COLO668 (cell line): ENCODE data around the gene NR5A1.

Experiments
- DNase-seq: peaks from one replicate; lab custom pipeline; 2025; ENCODE audit not compliant: unreplicated experiment; lab: John Stamatoyannopoulos, UW

The NR5A1 gene

DNA sequence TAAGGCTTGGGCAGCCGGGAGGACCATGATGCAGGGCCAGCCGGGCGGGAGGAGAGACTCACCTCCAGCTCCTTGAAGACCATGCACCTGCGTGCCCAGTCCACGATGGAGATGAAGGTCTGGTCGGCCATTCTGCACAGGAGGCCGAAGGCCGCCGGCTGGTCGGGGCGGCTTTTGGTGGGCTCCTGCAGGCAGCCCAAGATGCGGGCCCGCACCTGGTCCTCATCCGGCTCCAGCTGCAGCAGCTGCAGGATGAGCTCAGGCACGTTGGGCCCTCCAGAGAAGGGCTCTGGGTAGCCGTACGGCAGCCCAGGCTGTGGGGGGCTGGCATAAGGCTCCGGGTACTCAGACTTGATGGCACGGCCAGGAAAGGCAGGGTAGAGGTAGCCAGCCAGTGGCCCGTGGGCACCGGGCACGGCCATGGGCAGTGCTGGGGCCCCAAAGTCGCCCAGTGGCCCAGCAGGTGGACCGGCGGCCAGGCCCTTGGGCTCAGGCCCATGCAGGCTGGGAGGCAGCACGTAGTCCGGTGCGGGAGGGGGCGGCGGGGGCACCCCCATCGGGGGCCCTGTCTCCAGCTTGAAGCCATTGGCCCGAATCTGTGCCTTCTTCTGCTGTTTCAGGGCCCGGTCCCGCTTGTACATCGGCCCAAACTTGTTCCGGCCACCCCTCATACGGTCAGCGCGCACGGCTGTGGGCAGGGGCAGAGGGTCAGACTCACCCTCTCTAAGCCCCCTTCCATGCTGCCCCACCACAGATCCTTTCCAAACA is 7.0 kb downstream of the NR5A1 start:
- DNase-seq: no peak

GRCh38 chr9:124499216-124499615 is 8.0 kb downstream of the NR5A1 start:
- no peak for DNase-seq

DNA sequence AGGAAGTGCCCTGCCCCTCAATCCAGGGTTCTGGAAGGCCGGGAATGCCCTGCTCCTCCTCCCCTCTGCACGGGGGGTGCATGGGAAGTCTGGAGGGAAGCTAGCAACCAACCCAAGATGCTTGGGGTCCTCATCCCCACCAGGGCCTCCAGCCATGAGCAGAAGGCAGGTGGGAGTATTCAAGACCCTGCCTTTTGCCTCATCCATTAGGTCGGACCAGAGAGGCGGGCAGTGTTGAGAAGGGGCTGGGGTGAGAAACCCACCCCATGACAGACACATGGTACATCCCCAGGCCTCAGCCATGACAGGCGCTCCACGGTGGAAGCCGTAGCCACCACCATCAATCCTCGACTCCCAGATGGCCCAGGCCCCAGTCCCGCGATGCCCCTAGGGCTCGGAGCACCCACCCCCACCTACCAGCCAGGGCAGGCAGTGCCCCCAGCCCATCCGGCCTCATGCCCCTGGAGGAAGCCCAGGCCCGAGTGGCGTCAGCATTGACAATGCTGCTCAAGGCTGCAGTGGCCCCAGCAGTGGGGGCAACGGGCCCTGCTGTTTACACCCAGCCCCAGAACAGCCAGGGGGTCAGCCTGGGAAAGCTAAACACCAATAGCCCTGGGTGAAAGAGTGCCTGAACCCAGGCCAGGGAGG is 8.6 kb downstream of the NR5A1 start:
- DNase-seq: no peak

- DNase-seq: no peak
Observed at GRCh38 chr9:124498040-124498439, 9.2 kb downstream of the NR5A1 start.

- DNase-seq: no peak
Observed at GRCh38 chr9:124497441-124497840, 9.8 kb downstream of the NR5A1 start.

- DNase-seq: no peak
Observed at GRCh38 chr9:124496463-124496862, 10.7 kb downstream of the NR5A1 start.

DNA sequence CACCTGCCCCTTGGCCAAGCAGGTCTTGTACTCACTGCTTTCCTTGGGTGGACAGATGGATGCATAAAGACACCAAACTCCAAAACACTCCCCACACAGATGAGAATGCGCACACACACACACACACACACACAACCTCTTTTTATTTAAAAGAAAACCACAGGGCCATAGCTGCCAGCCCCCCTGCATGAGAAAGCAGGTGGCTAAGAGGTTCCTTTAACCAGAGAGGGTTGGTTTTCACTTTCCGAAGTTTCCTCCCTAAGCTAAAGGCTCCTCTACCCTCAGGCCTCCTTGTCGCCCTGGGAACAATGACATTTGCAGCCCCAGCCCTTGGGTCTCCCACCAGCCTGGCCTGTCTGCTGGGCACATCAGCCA is 11.1 kb downstream of the NR5A1 start:
- DNase-seq: no peak

GRCh38 chr9:124495126-124496074 is 11.8 kb downstream of the NR5A1 start:
- DNase-seq: no peak

- DNase-seq: no peak
Observed at GRCh38 chr9:124493794-124494479, 13.3 kb downstream of the NR5A1 start.

GRCh38 chr9:124493218-124493617 is 14.0 kb downstream of the NR5A1 start:
- DNase-seq: no peak

DNA sequence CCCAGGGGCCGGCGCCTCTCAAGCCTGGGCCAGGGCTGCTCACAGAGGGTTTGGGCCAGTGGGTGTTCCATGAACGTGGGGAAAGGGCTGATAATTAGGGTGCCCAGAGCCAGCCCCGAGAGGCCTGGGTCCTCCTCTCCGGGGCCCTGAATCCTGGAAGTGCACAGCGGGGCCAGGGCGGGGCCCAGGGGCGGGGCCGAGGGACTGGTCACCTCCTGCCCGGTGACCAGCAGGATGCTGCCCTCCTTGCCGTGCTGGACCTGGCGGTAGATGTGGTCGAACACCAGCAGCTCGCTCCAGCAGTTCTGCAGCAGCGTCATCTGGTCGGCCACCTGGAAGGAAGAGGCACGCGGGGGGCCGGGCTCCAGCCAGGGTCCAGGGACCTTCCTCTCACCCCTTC is 14.4 kb downstream of the NR5A1 start:
- no peak for DNase-seq

DNA sequence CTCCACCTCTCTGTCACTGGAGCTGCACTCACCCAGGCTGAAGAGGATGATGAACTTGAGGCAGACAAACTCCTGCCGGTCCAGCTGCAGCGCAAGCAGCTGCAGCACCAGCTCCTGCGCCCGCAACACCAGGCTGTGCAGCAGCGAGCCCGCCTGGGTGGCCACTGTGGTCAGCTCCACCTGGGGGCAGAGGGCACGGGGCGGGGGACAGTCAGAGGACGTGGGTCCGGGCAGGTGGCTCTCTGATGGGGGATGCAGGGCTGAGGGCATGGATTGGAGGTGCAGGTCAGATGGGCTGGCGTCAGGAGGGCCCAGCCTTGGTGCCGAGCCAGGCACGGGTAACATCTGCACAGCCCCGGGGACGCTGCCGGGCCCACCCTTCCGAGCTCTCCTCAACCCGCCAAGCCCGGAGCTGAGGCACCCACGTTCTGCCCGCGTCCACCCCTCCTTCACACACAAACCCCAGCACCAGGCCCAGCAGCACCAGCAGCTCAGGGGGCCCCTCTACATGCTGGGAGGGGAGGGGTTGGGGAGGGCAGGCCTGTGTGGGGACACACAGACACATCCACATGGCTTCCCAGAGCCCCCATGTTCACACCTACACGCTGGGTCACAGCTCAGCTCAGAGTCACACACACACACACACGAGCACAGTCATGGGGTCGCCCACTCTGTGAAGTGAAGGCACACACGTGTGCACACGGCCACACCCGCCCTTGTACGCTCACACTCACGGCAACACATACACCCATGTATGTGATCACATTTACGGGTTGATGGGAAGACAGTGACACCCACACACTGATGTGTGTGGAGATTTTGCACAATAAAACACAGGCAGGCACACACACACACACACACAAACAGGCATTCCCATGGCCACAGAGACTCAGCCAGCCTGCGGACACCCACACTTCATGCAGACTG is 15.9 kb downstream of the NR5A1 start:
- no peak for DNase-seq

GRCh38 chr9:124490004-124490403 is 17.2 kb downstream of the NR5A1 start:
- DNase-seq: no peak

DNA sequence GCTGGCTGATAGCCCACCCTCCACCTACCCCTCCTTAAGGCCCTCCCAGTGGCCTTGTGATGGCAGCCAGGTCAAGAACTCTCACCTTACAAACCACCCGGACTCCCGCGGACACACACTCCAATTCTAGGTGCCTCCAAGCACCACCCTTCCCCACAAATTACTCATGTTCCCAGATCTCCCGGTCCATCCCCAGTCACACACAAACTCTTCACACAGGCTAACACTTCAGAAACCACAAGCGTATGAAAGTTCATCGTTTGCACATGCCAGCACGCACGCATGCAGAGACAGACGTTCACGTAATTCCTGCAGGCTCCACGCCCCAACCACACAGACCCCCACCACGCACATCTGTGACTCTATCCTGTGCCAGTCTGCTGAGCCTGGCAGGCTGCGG is 18.0 kb downstream of the NR5A1 start:
- no peak for DNase-seq

DNA sequence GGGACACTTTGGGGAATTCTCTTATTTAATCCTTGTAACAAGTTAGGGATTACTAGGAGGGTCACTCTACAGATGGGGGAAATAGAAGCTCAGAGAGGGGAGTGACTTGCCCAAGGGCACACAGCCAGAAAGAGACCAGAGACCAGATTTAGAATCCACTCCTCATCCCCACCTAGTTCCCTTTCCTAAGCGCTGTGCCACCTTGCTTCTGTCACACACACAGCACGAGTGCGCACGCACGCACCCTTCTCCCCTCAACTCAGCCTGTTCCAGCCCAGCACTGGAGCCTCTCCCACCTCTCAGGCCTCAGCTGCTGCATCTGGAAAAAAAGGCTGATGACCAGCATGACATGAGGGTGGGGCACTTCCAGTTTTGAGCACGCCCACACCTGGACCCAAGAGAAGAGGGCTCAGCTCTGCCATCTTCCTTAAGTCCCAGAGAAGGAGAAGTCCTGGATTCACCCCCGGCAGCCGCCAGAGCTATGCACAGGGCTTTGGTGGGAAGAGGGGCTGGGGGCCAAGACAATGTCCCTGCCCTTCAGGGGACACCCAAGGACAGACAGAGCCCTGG is 18.5 kb downstream of the NR5A1 start:
- DNase-seq: no peak

- DNase-seq: no peak
Observed at GRCh38 chr9:124487260-124488182, 19.7 kb downstream of the NR5A1 start.

- no peak for DNase-seq
Observed at GRCh38 chr9:124486778-124487259, 20.4 kb downstream of the NR5A1 start.

DNA sequence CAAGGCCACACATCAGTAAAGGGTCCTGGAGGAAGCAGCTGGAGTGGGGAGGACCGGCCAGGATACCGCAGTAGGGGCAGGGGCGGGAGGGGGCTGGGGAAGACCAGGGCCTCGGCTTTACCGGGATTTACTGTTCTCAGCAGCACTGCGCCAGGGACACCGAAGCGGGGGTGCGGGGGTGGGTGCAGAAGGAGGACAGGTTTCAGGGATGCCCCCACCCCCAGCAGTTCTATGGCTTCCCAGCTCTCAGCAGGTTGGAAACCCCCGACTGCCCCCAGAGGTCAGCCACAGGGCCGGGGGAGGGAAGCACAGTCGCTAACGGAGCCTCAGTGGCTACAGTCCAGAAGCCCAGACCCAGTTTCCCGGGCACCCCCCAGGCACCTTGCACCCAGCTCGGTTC is 21.3 kb downstream of the NR5A1 start:
- no peak for DNase-seq
